ENCODE results near the gene MLF1.

MLF1 gene

GRCh38 chr3:158570999-158571702 lies at the start of gene MLF1:
TSS of gene MLF1 (plus strand) at chr3:158571194. CDS start at chr3:158571301, 107 bp downstream.
- Histone ChIP-seq H3K27ac (ENCODE audit: low read depth, low read length) (peak within 1 kb of the TSS; percentile 29), H3K4me3 (ENCODE audit: low read depth in 1 of 5, low read length in 5 of 5) (peak within 1 kb of the TSS; percentile 74 to 91 (median 84)), H3K9ac (ENCODE audit: low read length in 5 of 5) (peak within 1 kb of the TSS; percentile 68 to 85 (median 81)), H3K36me3 (ENCODE audit: control insufficient read depth in 5 of 5, insufficient read depth in 5 of 5, low read length in 5 of 5) (no peaks in the 10 kb centered on the region), H3K9me3 (ENCODE audit: control insufficient read depth in 5 of 5, low read length in 5 of 5) (no peaks in the 10 kb centered on the region), H3K4me1 (ENCODE audit: control insufficient read depth in 5 of 5, insufficient read depth in 5 of 5, low read length in 5 of 5) (peaks cover 0 to 15% (median 11%) of the 10 kb centered on the region in 5 donors), H3K27me3 (ENCODE audit: control insufficient read depth in 5 of 5, insufficient read depth in 4 of 5, low read length in 5 of 5) (no peaks in the 10 kb centered on the region)

GRCh38 chr3:158522221-158523136 lies 48.5 kb upstream of the MLF1 start:
- Histone ChIP-seq H3K4me1 (ENCODE audit: control insufficient read depth in 5 of 5, insufficient read depth in 5 of 5, low read length in 5 of 5) (peaks cover 0 to 7% (median 0%) of the 10 kb centered on the region in 5 donors), H3K4me3 (ENCODE audit: low read depth in 1 of 5, low read length in 5 of 5) (no peak overlapping the region), H3K27ac (ENCODE audit: low read depth, low read length) (no peak overlapping the region), H3K9me3 (ENCODE audit: control insufficient read depth in 5 of 5, low read length in 5 of 5) (peaks cover 0 to 3% (median 0%) of the 10 kb centered on the region in 5 donors), H3K27me3 (ENCODE audit: control insufficient read depth in 5 of 5, insufficient read depth in 4 of 5, low read length in 5 of 5) (no peaks in the 10 kb centered on the region), H3K9ac (ENCODE audit: low read length in 5 of 5) (no peak overlapping the region), H3K36me3 (ENCODE audit: control insufficient read depth in 5 of 5, insufficient read depth in 5 of 5, low read length in 5 of 5) (no peaks in the 10 kb centered on the region)

GRCh38 chr3:158528076-158528674 lies 42.8 kb upstream of the MLF1 start:
- H3K27ac ChIP-seq (ENCODE audit: low read depth, low read length) = no peak overlapping the region
- no peak overlapping the region for H3K9ac ChIP-seq (ENCODE audit: low read length in 5 of 5)
- H3K27me3 ChIP-seq (ENCODE audit: control insufficient read depth in 5 of 5, insufficient read depth in 4 of 5, low read length in 5 of 5) = no peaks in the 10 kb centered on the region
- no peak overlapping the region for H3K4me3 ChIP-seq (ENCODE audit: low read depth in 1 of 5, low read length in 5 of 5)
- H3K9me3 ChIP-seq (ENCODE audit: control insufficient read depth in 5 of 5, low read length in 5 of 5) = peaks cover 0 to 3% (median 0%) of the 10 kb centered on the region in 5 donors
- H3K4me1 ChIP-seq (ENCODE audit: control insufficient read depth in 5 of 5, insufficient read depth in 5 of 5, low read length in 5 of 5) = no peaks in the 10 kb centered on the region
- H3K36me3 ChIP-seq (ENCODE audit: control insufficient read depth in 5 of 5, insufficient read depth in 5 of 5, low read length in 5 of 5) = no peaks in the 10 kb centered on the region

- Histone ChIP-seq H3K27ac (ENCODE audit: low read depth, low read length) (no peak overlapping the region), H3K9ac (ENCODE audit: low read length in 5 of 5) (no peak overlapping the region), H3K36me3 (ENCODE audit: control insufficient read depth in 5 of 5, insufficient read depth in 5 of 5, low read length in 5 of 5) (no peaks in the 10 kb centered on the region), H3K9me3 (ENCODE audit: control insufficient read depth in 5 of 5, low read length in 5 of 5) (no peaks in the 10 kb centered on the region), H3K27me3 (ENCODE audit: control insufficient read depth in 5 of 5, insufficient read depth in 4 of 5, low read length in 5 of 5) (no peaks in the 10 kb centered on the region), H3K4me1 (ENCODE audit: control insufficient read depth in 5 of 5, insufficient read depth in 5 of 5, low read length in 5 of 5) (no peaks in the 10 kb centered on the region), H3K4me3 (ENCODE audit: low read depth in 1 of 5, low read length in 5 of 5) (no peak overlapping the region)
Measured at GRCh38 chr3:158531334-158531733, 39.7 kb upstream of the MLF1 start.

- Histone ChIP-seq H3K27me3 (ENCODE audit: control insufficient read depth in 5 of 5, insufficient read depth in 4 of 5, low read length in 5 of 5) (no peaks in the 10 kb centered on the region), H3K4me1 (ENCODE audit: control insufficient read depth in 5 of 5, insufficient read depth in 5 of 5, low read length in 5 of 5) (no peaks in the 10 kb centered on the region), H3K9me3 (ENCODE audit: control insufficient read depth in 5 of 5, low read length in 5 of 5) (no peaks in the 10 kb centered on the region), H3K36me3 (ENCODE audit: control insufficient read depth in 5 of 5, insufficient read depth in 5 of 5, low read length in 5 of 5) (no peaks in the 10 kb centered on the region), H3K4me3 (ENCODE audit: low read depth in 1 of 5, low read length in 5 of 5) (no peak overlapping the region), H3K9ac (ENCODE audit: low read length in 5 of 5) (no peak overlapping the region), H3K27ac (ENCODE audit: low read depth, low read length) (no peak overlapping the region)
Measured at GRCh38 chr3:158532099-158532734, 38.8 kb upstream of the MLF1 start.

GRCh38 chr3:158535918-158536317 lies 35.1 kb upstream of the MLF1 start:
- Histone ChIP-seq H3K27ac (ENCODE audit: low read depth, low read length) (no peak overlapping the region), H3K4me1 (ENCODE audit: control insufficient read depth in 5 of 5, insufficient read depth in 5 of 5, low read length in 5 of 5) (no peaks in the 10 kb centered on the region), H3K9me3 (ENCODE audit: control insufficient read depth in 5 of 5, low read length in 5 of 5) (no peaks in the 10 kb centered on the region), H3K36me3 (ENCODE audit: control insufficient read depth in 5 of 5, insufficient read depth in 5 of 5, low read length in 5 of 5) (no peaks in the 10 kb centered on the region), H3K27me3 (ENCODE audit: control insufficient read depth in 5 of 5, insufficient read depth in 4 of 5, low read length in 5 of 5) (no peaks in the 10 kb centered on the region), H3K9ac (ENCODE audit: low read length in 5 of 5) (no peak overlapping the region), H3K4me3 (ENCODE audit: low read depth in 1 of 5, low read length in 5 of 5) (no peak overlapping the region)

GRCh38 chr3:158539414-158540014 lies 31.5 kb upstream of the MLF1 start:
- H3K9me3 ChIP-seq (ENCODE audit: control insufficient read depth in 5 of 5, low read length in 5 of 5) = no peaks in the 10 kb centered on the region
- no peak overlapping the region for H3K4me3 ChIP-seq (ENCODE audit: low read depth in 1 of 5, low read length in 5 of 5)
- no peak overlapping the region for H3K27ac ChIP-seq (ENCODE audit: low read depth, low read length)
- peaks cover 0 to 12% (median 3%) of the 10 kb centered on the region in 5 donors for H3K36me3 ChIP-seq (ENCODE audit: control insufficient read depth in 5 of 5, insufficient read depth in 5 of 5, low read length in 5 of 5)
- H3K4me1 ChIP-seq (ENCODE audit: control insufficient read depth in 5 of 5, insufficient read depth in 5 of 5, low read length in 5 of 5) = no peaks in the 10 kb centered on the region
- H3K27me3 ChIP-seq (ENCODE audit: control insufficient read depth in 5 of 5, insufficient read depth in 4 of 5, low read length in 5 of 5) = no peaks in the 10 kb centered on the region
- H3K9ac ChIP-seq (ENCODE audit: low read length in 5 of 5) = no peak overlapping the region

GRCh38 chr3:158540066-158540465 lies 30.9 kb upstream of the MLF1 start:
- Histone ChIP-seq H3K27me3 (ENCODE audit: control insufficient read depth in 5 of 5, insufficient read depth in 4 of 5, low read length in 5 of 5) (no peaks in the 10 kb centered on the region), H3K4me3 (ENCODE audit: low read depth in 1 of 5, low read length in 5 of 5) (no peak overlapping the region), H3K27ac (ENCODE audit: low read depth, low read length) (no peak overlapping the region), H3K36me3 (ENCODE audit: control insufficient read depth in 5 of 5, insufficient read depth in 5 of 5, low read length in 5 of 5) (peaks cover 0 to 13% (median 5%) of the 10 kb centered on the region in 5 donors), H3K4me1 (ENCODE audit: control insufficient read depth in 5 of 5, insufficient read depth in 5 of 5, low read length in 5 of 5) (no peaks in the 10 kb centered on the region), H3K9me3 (ENCODE audit: control insufficient read depth in 5 of 5, low read length in 5 of 5) (no peaks in the 10 kb centered on the region), H3K9ac (ENCODE audit: low read length in 5 of 5) (no peak overlapping the region)

- Histone ChIP-seq H3K4me1 (ENCODE audit: control insufficient read depth in 5 of 5, insufficient read depth in 5 of 5, low read length in 5 of 5) (no peaks in the 10 kb centered on the region), H3K27ac (ENCODE audit: low read depth, low read length) (no peak overlapping the region), H3K36me3 (ENCODE audit: control insufficient read depth in 5 of 5, insufficient read depth in 5 of 5, low read length in 5 of 5) (peaks cover 0 to 11% (median 2%) of the 10 kb centered on the region in 5 donors), H3K9ac (ENCODE audit: low read length in 5 of 5) (no peak overlapping the region), H3K27me3 (ENCODE audit: control insufficient read depth in 5 of 5, insufficient read depth in 4 of 5, low read length in 5 of 5) (no peaks in the 10 kb centered on the region), H3K9me3 (ENCODE audit: control insufficient read depth in 5 of 5, low read length in 5 of 5) (no peaks in the 10 kb centered on the region), H3K4me3 (ENCODE audit: low read depth in 1 of 5, low read length in 5 of 5) (no peak overlapping the region)
Measured at GRCh38 chr3:158548691-158549090, 22.3 kb upstream of the MLF1 start.
